HepG2 (cell line): ENCODE results near the gene PERCC1. TPM values are rescaled to one million over a fixed set of nuclear protein-coding genes. Genes with fewer than 3 reads are reported as not detected.
A peak's percentile ranks its signal among the peaks of the same experiment; 100 is the strongest.

Experiments used
- ARNTL ChIP-seq: sonication (generic); formaldehyde crosslinking; IDR thresholded peaks from 2 replicates; pipeline ENCODE4 v1.4.0; 2020; ENCODE audit warnings: mild to moderate bottlenecking, missing genetic modification reagents
- NFRKB ChIP-seq: fragments of 450-650 bp; IDR thresholded peaks from 2 replicates; pipeline ENCODE4 v1.6.1; 2017
- RAD51 ChIP-seq: fragments of 450-650 bp; IDR thresholded peaks from 2 replicates; pipeline ENCODE4 v1.6.1; 2016; ENCODE audit warnings: borderline replicate concordance
- RFX5 ChIP-seq: IDR thresholded peaks from 2 replicates; pipeline ENCODE4 v1.6.1; 2011; ENCODE audit warnings: low read depth, low read length, improper control_type of control experiment
- SMARCE1 ChIP-seq: fragments of 450-650 bp; IDR thresholded peaks from 2 replicates; pipeline ENCODE4 v1.6.1; 2017; ENCODE audit warnings: borderline replicate concordance
- TARDBP ChIP-seq: sonication (generic); formaldehyde crosslinking; IDR thresholded peaks from 2 replicates; pipeline ENCODE4 v1.8.0; 2022; ENCODE audit warnings: mild to moderate bottlenecking, missing genetic modification reagents
- TBL1XR1 ChIP-seq: fragments of 150-350 bp; IDR thresholded peaks from 2 replicates; pipeline ENCODE4 v1.6.1; 2014; ENCODE audit warnings: borderline replicate concordance, low read length; ENCODE audit not compliant: partially characterized antibody
- ZFP37 ChIP-seq: sonication (generic); formaldehyde crosslinking; IDR thresholded peaks from 2 replicates; pipeline ENCODE4 v1.4.0; 2020; ENCODE audit warnings: missing genetic modification reagents, borderline replicate concordance
- ZNF296 ChIP-seq: sonication (generic); formaldehyde crosslinking; conservative IDR thresholded peaks from 2 replicates; pipeline ENCODE4 v1.5.0; 2020; ENCODE audit warnings: mild to moderate bottlenecking, missing genetic modification reagents
- ZNF674 ChIP-seq: sonication (generic); formaldehyde crosslinking; IDR thresholded peaks from 2 replicates; pipeline ENCODE4 v1.5.0; 2020; ENCODE audit warnings: low read depth, mild to moderate bottlenecking, missing genetic modification reagents
- ZNF75D ChIP-seq: sonication (generic); formaldehyde crosslinking; IDR thresholded peaks from 2 replicates; pipeline ENCODE4 v1.8.1; 2023; ENCODE audit warnings: missing genetic modification reagents, mild to moderate bottlenecking, borderline replicate concordance
- polyA plus RNA-seq, 8 experiments: library from polyadenylated mRNA; depleted of rRNA in 3 of 8; stranded (reverse) in 7 of 8; unstranded in 1 of 8; fragments of >200 nt; fragmentation: Illumina TruSeq in 4 of 8; extraction: Trizol in 4 of 8; gene quantifications; 2 replicates each; pipeline versions ENCODE4 v1.2.1 to v1.2.3, GENCODE V29; 2011 to 2016; ENCODE audit warnings: low read depth in 4 of 8, missing spikeins in 1 of 8, mixed read lengths in 1 of 8; ENCODE audit not compliant: insufficient read depth in 1 of 8
- total RNA-seq, 5 experiments: library from RNA; depleted of rRNA; stranded (reverse); fragments of >200 nt; fragmentation: Illumina TruSeq; extraction: Trizol; gene quantifications; 2 replicates each; pipeline ENCODE4 v1.2.3, GENCODE V29; 2016; ENCODE audit warnings: low read depth in 1 of 5
- TF ChIP-seq, protein P1 (sequence below): sonication (generic); formaldehyde crosslinking; IDR thresholded peaks from 2 replicates; pipeline ENCODE4 v1.9.0; 2021; ENCODE audit warnings: mild to moderate bottlenecking, missing genetic modification reagents
- TF ChIP-seq, protein P2 (sequence below): sonication (generic); formaldehyde crosslinking; IDR thresholded peaks from 2 replicates; pipeline ENCODE4 v1.9.0; 2022; ENCODE audit warnings: missing genetic modification reagents, mild to moderate bottlenecking, borderline replicate concordance
- TF ChIP-seq, protein P3 (sequence below): sonication (generic); formaldehyde crosslinking; IDR thresholded peaks from 2 replicates; pipeline ENCODE4 v1.8.0; 2022; ENCODE audit warnings: mild to moderate bottlenecking, missing genetic modification reagents; ENCODE audit not compliant: insufficient replicate concordance
- TF ChIP-seq, protein P4 (sequence below): sonication (generic); formaldehyde crosslinking; IDR thresholded peaks from 2 replicates; pipeline ENCODE4 v1.9.0; 2022; ENCODE audit warnings: low read depth, missing genetic modification reagents

Gene PERCC1
- total and polyA plus RNA-seq, 2 of the 13 experiments (the other 11 are each of a cell fraction or from before 2014, with no cell fraction given), result 0.15 TPM; not detected in 1

DNA sequence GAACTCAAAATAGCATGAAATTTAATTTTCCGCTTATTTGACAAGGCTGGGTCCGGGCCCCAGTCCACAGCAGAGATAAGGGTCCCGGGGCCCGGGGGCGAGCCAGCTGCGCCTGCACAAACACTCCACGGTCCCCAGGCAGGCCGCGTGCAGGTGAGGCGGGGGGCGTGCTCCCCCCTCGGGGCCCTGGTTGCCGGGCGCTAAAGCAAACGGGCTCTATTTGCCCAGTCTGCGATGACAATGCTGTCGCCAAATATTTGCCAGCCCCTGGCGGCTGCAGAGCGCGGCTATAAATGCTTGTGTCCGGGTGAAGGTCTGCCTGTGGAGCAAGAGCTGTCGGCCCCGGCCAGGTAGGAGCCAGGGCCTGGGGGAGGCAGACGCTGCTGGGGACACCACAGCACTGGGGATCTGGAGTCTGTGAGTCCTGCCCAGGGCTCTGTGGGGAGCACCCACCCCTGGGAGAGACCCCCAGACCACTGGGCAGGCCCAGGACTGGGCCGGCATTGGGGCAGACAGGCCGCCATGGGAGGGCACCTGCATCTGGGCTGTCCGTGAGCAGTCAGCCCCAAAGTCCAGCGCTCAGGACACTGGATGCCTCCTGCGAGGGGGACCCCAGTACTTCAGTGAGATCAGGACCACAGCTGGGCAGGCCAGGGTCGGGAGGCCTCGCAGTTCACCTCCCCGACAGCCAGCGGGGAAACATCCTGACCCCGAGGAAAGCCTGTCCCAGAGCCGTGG is at the start of gene PERCC1 (continued):
- TF ChIP-seq ZNF75D (no peak), TBL1XR1 (no peak), ARNTL (peak; percentile 95), ZNF296 (CRISPR knock-in tag) (no peak), NFRKB (no peak), SMARCE1 (no peak), RFX5 (no peak), TARDBP (peak; percentile 70), ZFP37 (CRISPR knock-in tag) (no peak), ZNF674 (CRISPR knock-in tag) (no peak), RAD51 (no peak)
- TF ChIP-seq, protein P1, sequence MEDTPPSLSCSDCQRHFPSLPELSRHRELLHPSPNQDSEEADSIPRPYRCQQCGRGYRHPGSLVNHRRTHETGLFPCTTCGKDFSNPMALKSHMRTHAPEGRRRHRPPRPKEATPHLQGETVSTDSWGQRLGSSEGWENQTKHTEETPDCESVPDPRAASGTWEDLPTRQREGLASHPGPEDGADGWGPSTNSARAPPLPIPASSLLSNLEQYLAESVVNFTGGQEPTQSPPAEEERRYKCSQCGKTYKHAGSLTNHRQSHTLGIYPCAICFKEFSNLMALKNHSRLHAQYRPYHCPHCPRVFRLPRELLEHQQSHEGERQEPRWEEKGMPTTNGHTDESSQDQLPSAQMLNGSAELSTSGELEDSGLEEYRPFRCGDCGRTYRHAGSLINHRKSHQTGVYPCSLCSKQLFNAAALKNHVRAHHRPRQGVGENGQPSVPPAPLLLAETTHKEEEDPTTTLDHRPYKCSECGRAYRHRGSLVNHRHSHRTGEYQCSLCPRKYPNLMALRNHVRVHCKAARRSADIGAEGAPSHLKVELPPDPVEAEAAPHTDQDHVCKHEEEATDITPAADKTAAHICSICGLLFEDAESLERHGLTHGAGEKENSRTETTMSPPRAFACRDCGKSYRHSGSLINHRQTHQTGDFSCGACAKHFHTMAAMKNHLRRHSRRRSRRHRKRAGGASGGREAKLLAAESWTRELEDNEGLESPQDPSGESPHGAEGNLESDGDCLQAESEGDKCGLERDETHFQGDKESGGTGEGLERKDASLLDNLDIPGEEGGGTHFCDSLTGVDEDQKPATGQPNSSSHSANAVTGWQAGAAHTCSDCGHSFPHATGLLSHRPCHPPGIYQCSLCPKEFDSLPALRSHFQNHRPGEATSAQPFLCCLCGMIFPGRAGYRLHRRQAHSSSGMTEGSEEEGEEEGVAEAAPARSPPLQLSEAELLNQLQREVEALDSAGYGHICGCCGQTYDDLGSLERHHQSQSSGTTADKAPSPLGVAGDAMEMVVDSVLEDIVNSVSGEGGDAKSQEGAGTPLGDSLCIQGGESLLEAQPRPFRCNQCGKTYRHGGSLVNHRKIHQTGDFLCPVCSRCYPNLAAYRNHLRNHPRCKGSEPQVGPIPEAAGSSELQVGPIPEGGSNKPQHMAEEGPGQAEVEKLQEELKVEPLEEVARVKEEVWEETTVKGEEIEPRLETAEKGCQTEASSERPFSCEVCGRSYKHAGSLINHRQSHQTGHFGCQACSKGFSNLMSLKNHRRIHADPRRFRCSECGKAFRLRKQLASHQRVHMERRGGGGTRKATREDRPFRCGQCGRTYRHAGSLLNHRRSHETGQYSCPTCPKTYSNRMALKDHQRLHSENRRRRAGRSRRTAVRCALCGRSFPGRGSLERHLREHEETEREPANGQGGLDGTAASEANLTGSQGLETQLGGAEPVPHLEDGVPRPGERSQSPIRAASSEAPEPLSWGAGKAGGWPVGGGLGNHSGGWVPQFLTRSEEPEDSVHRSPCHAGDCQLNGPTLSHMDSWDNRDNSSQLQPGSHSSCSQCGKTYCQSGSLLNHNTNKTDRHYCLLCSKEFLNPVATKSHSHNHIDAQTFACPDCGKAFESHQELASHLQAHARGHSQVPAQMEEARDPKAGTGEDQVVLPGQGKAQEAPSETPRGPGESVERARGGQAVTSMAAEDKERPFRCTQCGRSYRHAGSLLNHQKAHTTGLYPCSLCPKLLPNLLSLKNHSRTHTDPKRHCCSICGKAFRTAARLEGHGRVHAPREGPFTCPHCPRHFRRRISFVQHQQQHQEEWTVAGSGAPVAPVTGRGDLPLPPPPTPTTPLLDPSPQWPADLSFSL (CRISPR knock-in tag), result no peak
- TF ChIP-seq, protein P2, sequence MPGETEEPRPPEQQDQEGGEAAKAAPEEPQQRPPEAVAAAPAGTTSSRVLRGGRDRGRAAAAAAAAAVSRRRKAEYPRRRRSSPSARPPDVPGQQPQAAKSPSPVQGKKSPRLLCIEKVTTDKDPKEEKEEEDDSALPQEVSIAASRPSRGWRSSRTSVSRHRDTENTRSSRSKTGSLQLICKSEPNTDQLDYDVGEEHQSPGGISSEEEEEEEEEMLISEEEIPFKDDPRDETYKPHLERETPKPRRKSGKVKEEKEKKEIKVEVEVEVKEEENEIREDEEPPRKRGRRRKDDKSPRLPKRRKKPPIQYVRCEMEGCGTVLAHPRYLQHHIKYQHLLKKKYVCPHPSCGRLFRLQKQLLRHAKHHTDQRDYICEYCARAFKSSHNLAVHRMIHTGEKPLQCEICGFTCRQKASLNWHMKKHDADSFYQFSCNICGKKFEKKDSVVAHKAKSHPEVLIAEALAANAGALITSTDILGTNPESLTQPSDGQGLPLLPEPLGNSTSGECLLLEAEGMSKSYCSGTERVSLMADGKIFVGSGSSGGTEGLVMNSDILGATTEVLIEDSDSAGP (CRISPR knock-in tag), result peak; percentile 74; the same call in 1 of the 2 replicates
- TF ChIP-seq, protein P3, sequence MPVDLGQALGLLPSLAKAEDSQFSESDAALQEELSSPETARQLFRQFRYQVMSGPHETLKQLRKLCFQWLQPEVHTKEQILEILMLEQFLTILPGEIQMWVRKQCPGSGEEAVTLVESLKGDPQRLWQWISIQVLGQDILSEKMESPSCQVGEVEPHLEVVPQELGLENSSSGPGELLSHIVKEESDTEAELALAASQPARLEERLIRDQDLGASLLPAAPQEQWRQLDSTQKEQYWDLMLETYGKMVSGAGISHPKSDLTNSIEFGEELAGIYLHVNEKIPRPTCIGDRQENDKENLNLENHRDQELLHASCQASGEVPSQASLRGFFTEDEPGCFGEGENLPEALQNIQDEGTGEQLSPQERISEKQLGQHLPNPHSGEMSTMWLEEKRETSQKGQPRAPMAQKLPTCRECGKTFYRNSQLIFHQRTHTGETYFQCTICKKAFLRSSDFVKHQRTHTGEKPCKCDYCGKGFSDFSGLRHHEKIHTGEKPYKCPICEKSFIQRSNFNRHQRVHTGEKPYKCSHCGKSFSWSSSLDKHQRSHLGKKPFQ (CRISPR knock-in tag), result no peak
- TF ChIP-seq, protein P4, sequence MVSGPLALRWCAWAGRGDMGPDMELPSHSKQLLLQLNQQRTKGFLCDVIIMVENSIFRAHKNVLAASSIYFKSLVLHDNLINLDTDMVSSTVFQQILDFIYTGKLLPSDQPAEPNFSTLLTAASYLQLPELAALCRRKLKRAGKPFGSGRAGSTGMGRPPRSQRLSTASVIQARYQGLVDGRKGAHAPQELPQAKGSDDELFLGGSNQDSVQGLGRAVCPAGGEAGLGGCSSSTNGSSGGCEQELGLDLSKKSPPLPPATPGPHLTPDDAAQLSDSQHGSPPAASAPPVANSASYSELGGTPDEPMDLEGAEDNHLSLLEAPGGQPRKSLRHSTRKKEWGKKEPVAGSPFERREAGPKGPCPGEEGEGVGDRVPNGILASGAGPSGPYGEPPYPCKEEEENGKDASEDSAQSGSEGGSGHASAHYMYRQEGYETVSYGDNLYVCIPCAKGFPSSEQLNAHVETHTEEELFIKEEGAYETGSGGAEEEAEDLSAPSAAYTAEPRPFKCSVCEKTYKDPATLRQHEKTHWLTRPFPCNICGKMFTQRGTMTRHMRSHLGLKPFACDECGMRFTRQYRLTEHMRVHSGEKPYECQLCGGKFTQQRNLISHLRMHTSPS (CRISPR knock-in tag), result peak; percentile 48
